ENCODE results near the gene LIMCH1. TPM values are rescaled to one million over a fixed set of nuclear protein-coding genes. Genes with fewer than 3 reads are reported as not detected.
"Not testable (repeated sequence)": the region's sequence is repeated elsewhere in the genome, so short reads cannot be mapped to it uniquely, and the experiment has no call there.

LIMCH1 gene
- total RNA-seq, 1 donor from 2014 or later, result 9.8 TPM

GRCh38 chr4:41709844-41710481, 172.0 kb downstream of the LIMCH1 start:
- TF ChIP-seq EZH2 (IDR thresholded peaks at IDR 0.05), result no peak
- TF ChIP-seq, protein P1, sequence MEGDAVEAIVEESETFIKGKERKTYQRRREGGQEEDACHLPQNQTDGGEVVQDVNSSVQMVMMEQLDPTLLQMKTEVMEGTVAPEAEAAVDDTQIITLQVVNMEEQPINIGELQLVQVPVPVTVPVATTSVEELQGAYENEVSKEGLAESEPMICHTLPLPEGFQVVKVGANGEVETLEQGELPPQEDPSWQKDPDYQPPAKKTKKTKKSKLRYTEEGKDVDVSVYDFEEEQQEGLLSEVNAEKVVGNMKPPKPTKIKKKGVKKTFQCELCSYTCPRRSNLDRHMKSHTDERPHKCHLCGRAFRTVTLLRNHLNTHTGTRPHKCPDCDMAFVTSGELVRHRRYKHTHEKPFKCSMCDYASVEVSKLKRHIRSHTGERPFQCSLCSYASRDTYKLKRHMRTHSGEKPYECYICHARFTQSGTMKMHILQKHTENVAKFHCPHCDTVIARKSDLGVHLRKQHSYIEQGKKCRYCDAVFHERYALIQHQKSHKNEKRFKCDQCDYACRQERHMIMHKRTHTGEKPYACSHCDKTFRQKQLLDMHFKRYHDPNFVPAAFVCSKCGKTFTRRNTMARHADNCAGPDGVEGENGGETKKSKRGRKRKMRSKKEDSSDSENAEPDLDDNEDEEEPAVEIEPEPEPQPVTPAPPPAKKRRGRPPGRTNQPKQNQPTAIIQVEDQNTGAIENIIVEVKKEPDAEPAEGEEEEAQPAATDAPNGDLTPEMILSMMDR (IDR thresholded peaks at IDR 0.05), result no peak
- no peak for TF ChIP-seq EZH2phosphoT487 (IDR thresholded peaks at IDR 0.05)
- H3K4me1 ChIP-seq, result no peaks in the 10 kb centered on the region
- no peak overlapping the region for H3K4me2 ChIP-seq
- Mint-ChIP-seq H3K27ac (no peak overlapping the region), H3K27me3 (ENCODE audit: insufficient read depth, low read depth) (peaks cover 9% of the 10 kb centered on the region), H3K36me3 (no peaks in the 10 kb centered on the region), H3K4me1 (no peaks in the 10 kb centered on the region), H3K4me3 (no peak overlapping the region), H3K9me3 (no peaks in the 10 kb centered on the region)
- H3K9me3 ChIP-seq (ENCODE audit: low read depth), result no peaks in the 10 kb centered on the region
- H3F3A ChIP-seq (ENCODE audit: low read depth), result no peaks in the 10 kb centered on the region
- no peaks in the 10 kb centered on the region for H3K79me2 ChIP-seq (ENCODE audit: low read depth)
- H2AFZ ChIP-seq (replicated peaks), result no peak overlapping the region
- no peak overlapping the region for H3K9ac ChIP-seq
- peaks cover 48% of the 10 kb centered on the region for H3K27me3 ChIP-seq
- H3K36me3 ChIP-seq, result no peaks in the 10 kb centered on the region
- no peak overlapping the region for H3K27ac ChIP-seq
- H3K4me3 ChIP-seq, result no peak overlapping the region
- DNase-seq (ENCODE audit: low spot score), result no peak
- H4K20me1 ChIP-seq (ENCODE audit: low read depth), result no peaks in the 10 kb centered on the region

- not testable (repeated sequence) for H3K4me1 ChIP-seq; H3K4me3 ChIP-seq; H4K20me1 ChIP-seq (ENCODE audit: low read depth); H3K27ac ChIP-seq; H3K27ac Mint-ChIP-seq; H3K36me3 Mint-ChIP-seq; DNase-seq (ENCODE audit: low spot score); H3K4me3 Mint-ChIP-seq; H3K9ac ChIP-seq; H3K9me3 Mint-ChIP-seq; H3K79me2 ChIP-seq (ENCODE audit: low read depth); H3K4me1 Mint-ChIP-seq; H2AFZ ChIP-seq (replicated peaks); H3F3A ChIP-seq (ENCODE audit: low read depth); H3K36me3 ChIP-seq; H3K9me3 ChIP-seq (ENCODE audit: low read depth); H3K27me3 Mint-ChIP-seq (ENCODE audit: insufficient read depth, low read depth); H3K4me2 ChIP-seq
- peaks cover 47% of the 10 kb centered on the region for H3K27me3 ChIP-seq
Observed at GRCh38 chr4:41711654-41712053, 173.7 kb downstream of the LIMCH1 start.

DNA sequence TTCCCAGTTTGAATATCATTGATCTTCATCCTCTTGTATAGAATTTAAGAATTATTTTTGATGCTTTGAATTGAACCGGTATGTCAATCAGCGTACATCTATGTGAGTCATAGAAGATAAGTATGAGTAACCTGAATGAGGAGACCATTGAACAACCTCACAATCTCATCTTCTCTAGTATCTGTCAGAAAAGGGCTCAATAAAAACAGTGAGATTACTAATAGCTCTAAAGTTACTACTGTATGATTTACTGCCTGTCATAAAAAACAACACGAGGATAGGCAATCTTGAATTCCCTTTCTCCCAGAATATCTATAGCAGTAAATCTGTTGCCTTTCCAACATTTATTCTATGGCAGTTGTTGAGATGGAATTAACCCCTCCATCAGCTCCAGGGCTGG, 174.5 kb downstream of the LIMCH1 start:
- Histone ChIP-seq H3K27me3 (peaks cover 47% of the 10 kb centered on the region), H3K4me2 (no peak overlapping the region)

DNA sequence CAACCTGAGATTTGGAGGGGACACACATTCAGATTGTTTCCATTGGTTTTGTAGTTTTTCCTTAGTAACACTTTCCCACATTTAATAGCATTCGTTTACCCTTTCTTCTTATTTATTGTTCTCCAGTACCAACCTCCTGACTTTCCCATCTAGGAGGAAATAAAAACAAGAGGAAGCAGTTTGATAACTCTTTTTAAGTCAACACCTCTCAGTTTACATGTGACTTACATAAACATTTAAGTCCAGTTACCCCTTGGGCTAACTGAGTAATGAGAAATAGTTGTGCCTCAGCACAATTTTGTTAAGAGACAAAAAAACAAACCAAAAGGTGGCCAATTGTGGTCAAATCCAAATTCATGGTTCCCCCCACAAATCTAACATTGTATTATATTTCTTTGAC, 175.8 kb downstream of the LIMCH1 start:
- peaks cover 3% of the 10 kb centered on the region for H3K27me3 Mint-ChIP-seq (ENCODE audit: insufficient read depth, low read depth)
- H3K4me1 Mint-ChIP-seq, result no peaks in the 10 kb centered on the region

More for the DNA sequence above, 174.5 kb downstream of the LIMCH1 start:
- TF ChIP-seq EZH2phosphoT487 (IDR thresholded peaks at IDR 0.05) (no peak), EZH2 (IDR thresholded peaks at IDR 0.05) (no peak)
- TF ChIP-seq, protein P1 (IDR thresholded peaks at IDR 0.05), result no peak
- no peaks in the 10 kb centered on the region for H3K4me1 ChIP-seq
- no peaks in the 10 kb centered on the region for H3K4me1 Mint-ChIP-seq
- H2AFZ ChIP-seq (replicated peaks), result no peak overlapping the region
- no peak overlapping the region for H3K4me3 Mint-ChIP-seq
- no peaks in the 10 kb centered on the region for H4K20me1 ChIP-seq (ENCODE audit: low read depth)
- DNase-seq (ENCODE audit: low spot score), result no peak
- no peaks in the 10 kb centered on the region for H3K36me3 ChIP-seq
- H3K9me3 Mint-ChIP-seq, result no peaks in the 10 kb centered on the region
- no peaks in the 10 kb centered on the region for H3K79me2 ChIP-seq (ENCODE audit: low read depth)
- H3F3A ChIP-seq (ENCODE audit: low read depth), result no peaks in the 10 kb centered on the region
- H3K36me3 Mint-ChIP-seq, result no peaks in the 10 kb centered on the region
- no peak overlapping the region for H3K4me3 ChIP-seq
- no peaks in the 10 kb centered on the region for H3K9me3 ChIP-seq (ENCODE audit: low read depth)
- no peak overlapping the region for H3K27ac Mint-ChIP-seq
- peaks cover 3% of the 10 kb centered on the region for H3K27me3 Mint-ChIP-seq (ENCODE audit: insufficient read depth, low read depth)
- H3K27ac ChIP-seq, result no peak overlapping the region
- H3K9ac ChIP-seq, result no peak overlapping the region

More for the DNA sequence above, 175.8 kb downstream of the LIMCH1 start:
- Mint-ChIP-seq H3K4me3 (no peak overlapping the region), H3K36me3 (no peaks in the 10 kb centered on the region), H3K27ac (no peak overlapping the region), H3K9me3 (no peaks in the 10 kb centered on the region)
- no peak overlapping the region for H3K4me2 ChIP-seq
- H3K36me3 ChIP-seq, result no peaks in the 10 kb centered on the region
- no peaks in the 10 kb centered on the region for H3K79me2 ChIP-seq (ENCODE audit: low read depth)
- H3K9ac ChIP-seq, result no peak overlapping the region
- no peaks in the 10 kb centered on the region for H4K20me1 ChIP-seq (ENCODE audit: low read depth)
- no peak overlapping the region for H3K27ac ChIP-seq
- TF ChIP-seq, protein P1 (IDR thresholded peaks at IDR 0.05), result no peak
- TF ChIP-seq EZH2phosphoT487 (IDR thresholded peaks at IDR 0.05) (no peak), EZH2 (IDR thresholded peaks at IDR 0.05) (no peak)
- H2AFZ ChIP-seq (replicated peaks), result no peak overlapping the region
- H3K4me1 ChIP-seq, result no peaks in the 10 kb centered on the region
- no peak overlapping the region for H3K4me3 ChIP-seq
- no peaks in the 10 kb centered on the region for H3K9me3 ChIP-seq (ENCODE audit: low read depth)
- H3K27me3 ChIP-seq, result peaks cover 45% of the 10 kb centered on the region
- no peaks in the 10 kb centered on the region for H3F3A ChIP-seq (ENCODE audit: low read depth)
- DNase-seq (ENCODE audit: low spot score), result no peak
